Stomach (tissue), 9 donors: Measurements from ENCODE around the gene CYP4F22. TPM values are rescaled to one million over a fixed set of nuclear protein-coding genes. Genes with fewer than 3 reads are reported as not detected.

Experiments used
- DNase-seq, 2 donors: peaks; one replicate each; pipeline versions ENCODE4 v3.0.0 to v3.0.0-alpha.2; 2013 to 2019
- H3K27ac ChIP-seq, 5 donors: fragments of 200-600 bp in 4 of 5; sonication (generic) in 4 of 5; one replicate each; pipeline ENCODE4 v1.5.1; 2013 to 2019; ENCODE audit warnings: mild to moderate bottlenecking in 1 of 5, moderate library complexity in 1 of 5
- H3K27me3 ChIP-seq, 3 donors: fragments of 200-600 bp; sonication (generic); one replicate each; pipeline ENCODE4 v1.5.1; 2017 to 2019; ENCODE audit warnings: mixed run types in 1 of 3
- H3K36me3 ChIP-seq, 4 donors: fragments of 200-600 bp; sonication (generic); 1 replicate in 3 of 4; 2 replicates in 1 of 4; pipeline ENCODE4 v1.5.1; 2016 to 2019
- H3K4me1 ChIP-seq, 4 donors: fragments of 200-600 bp; sonication (generic); one replicate each; pipeline ENCODE4 v1.5.1; 2016 to 2019
- H3K4me3 ChIP-seq, 4 donors: fragments of 200-600 bp; sonication (generic) in 3 of 4; one replicate each; pipeline ENCODE4 v1.5.1; 2016 to 2019; ENCODE audit warnings: mild to moderate bottlenecking in 1 of 4
- H3K9me3 ChIP-seq, 4 donors: fragments of 200-600 bp; sonication (generic); one replicate each; pipeline ENCODE4 v1.5.1; 2016 to 2019
- CTCF ChIP-seq, 7 experiments: fragments of 450-650 bp in 4 of 7; fragments of 200-600 bp in 3 of 7; sonication (generic) in 3 of 7; IDR thresholded peaks; one replicate each; pipeline ENCODE4 v1.5.1; 2016 to 2019; ENCODE audit warnings: antibody characterized with exemption in 7 of 7, control low read depth in 2 of 7, mild to moderate bottlenecking in 1 of 7
- EP300 ChIP-seq: sonication (generic); formaldehyde crosslinking; IDR thresholded peaks from one replicate; pipeline ENCODE4 v1.6.1; 2017; ENCODE audit warnings: antibody characterized with exemption
- POLR2A ChIP-seq, 4 donors: fragments of 450-650 bp; IDR thresholded peaks; one replicate each; pipeline ENCODE4 v1.6.1; 2016; ENCODE audit warnings: antibody characterized with exemption in 4 of 4, control low read depth in 2 of 4, mild to moderate bottlenecking in 1 of 4, moderate library complexity in 1 of 4
- POLR2AphosphoS5 ChIP-seq, 3 donors: sonication (generic); formaldehyde crosslinking; IDR thresholded peaks; one replicate each; pipeline ENCODE4 v1.6.1; 2016; ENCODE audit warnings: antibody characterized with exemption in 3 of 3
- WGBS, 5 donors: extraction: QIAGEN DNeasy Blood & Tissue Kit in 3 of 5; methylation state at CpG; one replicate each; pipeline versions ENCODE4 v1.1.5 to v1.1.7; 2013 to 2018; 5-methylcytosine and 5-hydroxymethylcytosine counted together
- intact Hi-C: fragments of 100-400 bp; cut with DNase I; formaldehyde crosslinking; loops from one replicate; pipeline ENCODE4 v1.15.1; 2023; ENCODE audit warnings: low total_unique reads
- polyA plus RNA-seq, 3 donors: library from polyadenylated mRNA; stranded (reverse); fragments of 200-250 nt; gene quantifications; one replicate each; pipeline ENCODE4 v1.2.3, GENCODE V29; 2013
- total RNA-seq, 5 donors: library from RNA; depleted of rRNA; stranded (reverse); fragments of >200 nt; gene quantifications; one replicate each; pipeline versions ENCODE4 v1.1.0 to v1.2.3, GENCODE V29; 2014 to 2016
- donor health status: healthy with polysubstance abuse.
- donor health status: Bipolar disorder and iron deficiency.
- donor health status: healthy.

CYP4F22 gene
- total and polyA plus RNA-seq, 8 donors, result 0.12 to 21.6 (median 0.71) TPM; not detected in 2

- peaks cover 0 to 17% (median 8%) of the 10 kb centered on the region in 4 donors for H3K9me3 ChIP-seq
- WGBS, 5 donors, result 53 to 71% (median 56%) methylated on average over 6 of the region's 6 CpGs
- intact Hi-C loops, result no loop called here
Observed at GRCh38 chr19:15534957-15535864, 26.9 kb downstream of the CYP4F22 start.

GRCh38 chr19:15536350-15536749 lies 28.0 kb downstream of the CYP4F22 start:
- no peak for TF ChIP-seq EP300
- TF ChIP-seq POLR2AphosphoS5 (IDR thresholded peaks at IDR 0.05), result no peak
- intact Hi-C loops, result no loop called here
- WGBS, 5 donors, result 47 to 68% (median 60%) methylated on average over 4 of the region's 4 CpGs

More at GRCh38 chr19:15534957-15535864, 26.9 kb downstream of the CYP4F22 start:
- no peak for TF ChIP-seq EP300
- TF ChIP-seq POLR2AphosphoS5 (IDR thresholded peaks at IDR 0.05), result no peak
- TF ChIP-seq POLR2A (IDR thresholded peaks at IDR 0.05), result no peak
- TF ChIP-seq CTCF (IDR thresholded peaks at IDR 0.05), result no peak
- Histone ChIP-seq H3K4me1 (peaks cover 0 to 7% (median 0%) of the 10 kb centered on the region in 4 donors), H3K27me3 (peaks cover 0 to 52% (median 10%) of the 10 kb centered on the region in 3 donors), H3K27ac (no peak overlapping the region), H3K4me3 (no peak overlapping the region), H3K36me3 (no peaks in the 10 kb centered on the region)
- no peak for DNase-seq

GRCh38 chr19:15538774-15539173 lies 30.4 kb downstream of the CYP4F22 start:
- no peaks in the 10 kb centered on the region for H3K4me1 ChIP-seq
- no peak for TF ChIP-seq POLR2A (IDR thresholded peaks at IDR 0.05)
- TF ChIP-seq CTCF (IDR thresholded peaks at IDR 0.05), result no peak
- no peak for TF ChIP-seq POLR2AphosphoS5 (IDR thresholded peaks at IDR 0.05)
- no peak for TF ChIP-seq EP300
- H3K36me3 ChIP-seq, result no peaks in the 10 kb centered on the region
- H3K27ac ChIP-seq, result no peak overlapping the region
- peaks cover 0 to 47% (median 10%) of the 10 kb centered on the region in 3 donors for H3K27me3 ChIP-seq
- peaks cover 0 to 17% (median 9%) of the 10 kb centered on the region in 4 donors for H3K9me3 ChIP-seq
- H3K4me3 ChIP-seq, result no peak overlapping the region
- 41 to 58% (median 55%) methylated on average over 1 of the region's 1 CpG for WGBS, 5 donors
- peak in 1 of 2 donors; percentile 26 for DNase-seq
- intact Hi-C loops, result no loop called here

More at GRCh38 chr19:15536350-15536749, 28.0 kb downstream of the CYP4F22 start:
- Histone ChIP-seq H3K36me3 (no peaks in the 10 kb centered on the region), H3K4me3 (no peak overlapping the region), H3K27me3 (peaks cover 0 to 51% (median 10%) of the 10 kb centered on the region in 3 donors), H3K9me3 (peaks cover 0 to 15% (median 9%) of the 10 kb centered on the region in 4 donors), H3K27ac (no peak overlapping the region), H3K4me1 (peaks cover 0 to 7% (median 0%) of the 10 kb centered on the region in 4 donors)
- no peak for DNase-seq

- no peaks in the 10 kb centered on the region for H3K4me1 ChIP-seq
- no peak for DNase-seq
- intact Hi-C loops, result no loop called here
- no peak overlapping the region for H3K4me3 ChIP-seq
- H3K27ac ChIP-seq, result no peak overlapping the region
- peaks cover 0 to 17% (median 9%) of the 10 kb centered on the region in 4 donors for H3K9me3 ChIP-seq
- peaks cover 0 to 53% (median 10%) of the 10 kb centered on the region in 3 donors for H3K27me3 ChIP-seq
- no peaks in the 10 kb centered on the region for H3K36me3 ChIP-seq
- no peak for TF ChIP-seq EP300
- TF ChIP-seq CTCF (IDR thresholded peaks at IDR 0.05), result no peak
- TF ChIP-seq POLR2A (IDR thresholded peaks at IDR 0.05), result no peak
- no peak for TF ChIP-seq POLR2AphosphoS5 (IDR thresholded peaks at IDR 0.05)
Observed at GRCh38 chr19:15539638-15540037, 31.3 kb downstream of the CYP4F22 start.
